K562 (cell line): Measurements from ENCODE around the gene UBL5. TPM values are rescaled to one million over a fixed set of nuclear protein-coding genes. Genes with fewer than 3 reads are reported as not detected.

Experiments
- CEBPZ ChIP-seq: fragments of 150-350 bp; IDR thresholded peaks from 2 replicates; pipeline ENCODE4 v1.6.1; 2014; ENCODE audit warnings: low read depth, mild to moderate bottlenecking, low read length, borderline replicate concordance
- CXXC5 ChIP-seq: fragments of 250-450 bp; sonication (Bioruptor Pico); IDR thresholded peaks from 2 replicates; pipeline ENCODE4 v1.8.0; 2022; ENCODE audit warnings: inconsistent platforms, mild to moderate bottlenecking, moderate library complexity
- E2F5 ChIP-seq: sonication (generic); formaldehyde crosslinking; IDR thresholded peaks from 2 replicates; pipeline ENCODE4 v1.8.0; 2022; ENCODE audit warnings: mild to moderate bottlenecking, missing genetic modification reagents
- ELF4 ChIP-seq: fragments of 450-650 bp; formaldehyde crosslinking; IDR thresholded peaks from 2 replicates; pipeline ENCODE4 v1.4.0; 2022; ENCODE audit warnings: missing genetic modification characterization
- ESRRB ChIP-seq: fragments of 250-450 bp; sonication (Bioruptor Pico); IDR thresholded peaks from 2 replicates; pipeline ENCODE4 v1.5.0; 2020; ENCODE audit warnings: mild to moderate bottlenecking, moderate library complexity, borderline replicate concordance
- FOXA3 ChIP-seq, 2 experiments: fragments of 450-650 bp in 1 of 2; sonication (generic) in 1 of 2; formaldehyde crosslinking; IDR thresholded peaks in 1 of 2; conservative IDR thresholded peaks in 1 of 2; 2 replicates each; pipeline versions ENCODE4 v1.4.0 to v1.8.0; 2020 to 2022; ENCODE audit warnings: mild to moderate bottlenecking in 2 of 2, missing genetic modification reagents in 1 of 2
- KDM5B ChIP-seq: fragments of 200-600 bp; sonication (generic); IDR thresholded peaks from 2 replicates; pipeline ENCODE4 v1.6.1; 2012; ENCODE audit warnings: low read depth, mild to moderate bottlenecking, moderate library complexity, low read length, control low read depth, inconsistent platforms; ENCODE audit not compliant: insufficient replicate concordance
- MAZ ChIP-seq, 2 experiments: fragments of 450-650 bp in 1 of 2; sonication (generic) in 1 of 2; formaldehyde crosslinking; IDR thresholded peaks in 1 of 2; conservative IDR thresholded peaks in 1 of 2; 2 replicates each; pipeline versions ENCODE4 v1.4.0 to v1.5.0; 2020; ENCODE audit warnings: mild to moderate bottlenecking in 1 of 2, missing genetic modification reagents in 1 of 2
- SETDB1 ChIP-seq: IDR thresholded peaks from one replicate; pipeline ENCODE4 v1.6.1; 2012; ENCODE audit warnings: low read length, control low read depth, inconsistent platforms
- THRAP3 ChIP-seq: fragments of 450-650 bp; IDR thresholded peaks from 2 replicates; pipeline ENCODE4 v1.6.1; 2016; ENCODE audit warnings: mild to moderate bottlenecking, inconsistent platforms, borderline replicate concordance
- ZBTB11 ChIP-seq, 3 experiments: fragments of 200-800 bp in 1 of 3; fragments of 250-450 bp in 1 of 3; fragments of 450-650 bp in 1 of 3; sonication (Bioruptor Pico) in 1 of 3; sonication (Bioruptor generic) in 1 of 3; formaldehyde crosslinking in 1 of 3; IDR thresholded peaks; 2 replicates each; pipeline versions ENCODE4 v1.6.1 to v1.8.0; 2016 to 2022; ENCODE audit warnings: mild to moderate bottlenecking in 2 of 3, missing genetic modification characterization in 2 of 3, missing compliant biosample characterization in 1 of 3, moderate library complexity in 1 of 3
- ZBTB5 ChIP-seq: fragments of 450-650 bp; IDR thresholded peaks from 2 replicates; pipeline ENCODE4 v1.6.1; 2017; ENCODE audit warnings: antibody characterized with exemption
- ZNF444 ChIP-seq: fragments of 250-450 bp; sonication (Bioruptor Pico); IDR thresholded peaks from 2 replicates; pipeline ENCODE4 v1.4.0; 2020; ENCODE audit warnings: mild to moderate bottlenecking, moderate library complexity
- polyA plus RNA-seq, 8 experiments: library from polyadenylated mRNA; depleted of rRNA in 4 of 8; stranded (reverse) in 5 of 8; unstranded in 3 of 8; fragments of >200 nt; fragmentation: Nextera tagmentation in 2 of 8; fragmentation: Illumina TruSeq in 1 of 8; extraction: Ambion mirVana in 2 of 8; extraction: Trizol in 1 of 8; gene quantifications; 2 replicates each; pipeline versions ENCODE4 v1.2.1 to v1.2.3, GENCODE V29; 2011 to 2014; ENCODE audit warnings: inconsistent platforms in 1 of 8, missing spikeins in 1 of 8
- total RNA-seq, 7 experiments: library from RNA; depleted of rRNA in 6 of 7; stranded (reverse); fragments of >200 nt in 6 of 7; fragmentation: Illumina TruSeq in 2 of 7; extraction: Trizol in 2 of 7; gene quantifications; 2 replicates each; pipeline versions ENCODE4 v1.2.1 to v1.2.3, GENCODE V29; 2011 to 2021; ENCODE audit warnings: low replicate concordance in 1 of 7

Gene UBL5
- total and polyA plus RNA-seq, 9 of the 15 experiments (the other 6 are each of a cell fraction or from before 2014, with no cell fraction given): 410 to 1,266 (median 613) TPM

- TF ChIP-seq ELF4 (CRISPR knock-in tag) (no peak), ESRRB (CRISPR knock-in tag) (no peak), ZBTB11 (CRISPR knock-in tag; IDR thresholded peaks at IDR 0.05) (peak in 1 of 3 experiments; percentile 57; a peak in 2 of 6 replicates), FOXA3 (CRISPR knock-in tag; conservative IDR thresholded peaks at IDR 0.05 in 1 of 2, IDR thresholded peaks at IDR 0.05 in 1 of 2) (no peak), E2F5 (no peak), KDM5B (peak; percentile 83), ZNF444 (no peak), CXXC5 (CRISPR knock-in tag) (peak; percentile 86), ZBTB5 (peak; percentile 61; the same call in 1 of the 2 replicates), CEBPZ (no peak), SETDB1 (no peak), THRAP3 (no peak), MAZ (CRISPR knock-in tag; conservative IDR thresholded peaks at IDR 0.05 in 1 of 2, IDR thresholded peaks at IDR 0.05 in 1 of 2) (peak; percentile 89 to 91; a peak in 3 of 4 replicates)
These were observed 42.1 kb upstream of the UBL5 start (continued) for GRCh38 chr19:9785367-9786331.
